GM12801 (cell line): Measurements from ENCODE around the gene BNC2.

Experiments used
- CTCF ChIP-seq: IDR thresholded peaks from one replicate; pipeline ENCODE4 v1.5.1; 2011; ENCODE audit warnings: control low read depth; ENCODE audit not compliant: insufficient read length; ENCODE audit errors: extremely low read depth

BNC2 gene

GRCh38 chr9:16752601-16753000, 117.9 kb downstream of the BNC2 start:
- TF ChIP-seq CTCF: no peak

DNA sequence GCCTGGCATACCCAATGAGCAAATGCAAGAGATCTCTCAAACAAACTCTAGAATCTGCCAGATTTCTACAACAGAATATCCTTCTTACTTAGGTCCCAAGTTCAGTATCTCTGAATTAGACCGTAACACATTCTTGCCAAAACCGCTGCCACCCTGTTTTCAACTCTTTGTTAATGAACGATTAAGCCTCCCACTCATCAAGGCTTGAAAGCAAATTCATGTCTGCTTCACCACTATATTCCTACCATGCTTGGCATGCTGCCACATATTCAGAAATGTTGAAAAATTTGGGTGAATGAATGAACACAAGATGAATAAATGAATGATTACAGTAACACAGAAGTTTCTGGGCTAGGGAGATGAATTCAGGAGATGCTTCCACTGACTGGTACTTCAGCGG, 119.9 kb downstream of the BNC2 start:
- TF ChIP-seq CTCF: no peak

- no peak for TF ChIP-seq CTCF
Observed at GRCh38 chr9:16745359-16745758, 125.1 kb downstream of the BNC2 start.

DNA sequence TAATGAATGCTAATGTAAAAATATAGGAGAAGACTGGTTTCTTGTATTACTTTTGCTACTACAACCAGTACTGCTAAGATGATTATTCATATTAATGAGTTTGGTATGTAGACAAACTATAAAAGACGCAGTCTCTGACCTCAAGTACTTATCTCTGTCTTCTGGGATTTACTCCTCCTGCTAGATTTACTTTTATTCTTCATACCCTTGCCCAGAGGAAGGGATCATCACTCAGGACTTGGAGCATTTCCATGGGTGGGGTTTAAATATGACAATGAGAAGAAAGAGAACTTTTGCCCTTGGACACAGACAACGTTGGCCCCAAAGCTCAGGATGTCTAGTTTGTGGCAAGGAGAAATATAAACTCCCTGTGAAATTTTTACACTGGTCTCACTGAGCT, 126.1 kb downstream of the BNC2 start:
- TF ChIP-seq CTCF: no peak

DNA sequence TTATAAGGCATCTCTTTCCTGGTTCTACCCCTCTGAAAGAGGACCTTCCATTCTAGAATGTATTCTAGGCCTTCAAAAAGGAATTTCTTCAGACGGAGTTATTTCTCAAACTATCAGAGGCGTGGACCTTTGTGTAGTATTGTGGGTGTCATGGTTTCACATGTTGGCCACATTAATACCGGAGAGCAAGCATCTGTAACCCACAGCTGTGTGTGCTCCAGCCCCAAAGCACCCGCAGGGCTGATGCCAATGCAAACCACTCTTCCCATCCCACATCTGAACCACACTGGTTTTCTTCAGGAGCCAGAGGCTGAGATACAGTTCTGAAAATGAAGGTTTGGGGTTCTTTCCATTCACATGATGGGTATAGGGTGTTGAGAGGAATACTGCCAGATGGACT, 127.1 kb downstream of the BNC2 start:
- TF ChIP-seq CTCF: no peak

DNA sequence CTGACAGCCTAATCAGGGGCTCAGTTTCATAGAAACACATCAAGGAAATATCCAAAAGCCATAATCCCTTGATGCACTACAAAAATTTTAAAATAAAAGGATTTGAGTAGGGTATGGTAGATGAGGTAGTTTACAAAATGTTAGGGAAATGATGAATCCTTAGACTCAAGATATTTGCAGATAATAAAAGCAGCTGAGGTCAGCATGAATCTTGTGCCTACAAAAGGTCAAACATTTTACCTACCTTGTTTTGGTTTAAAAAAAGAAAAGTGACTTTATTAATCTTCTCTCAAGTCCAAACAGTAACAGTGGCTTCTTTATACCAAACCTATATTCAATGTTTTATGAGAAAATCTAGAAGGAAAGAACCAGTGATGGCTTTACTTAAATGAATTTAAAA, 135.5 kb downstream of the BNC2 start:
- no peak for TF ChIP-seq CTCF

GRCh38 chr9:16732546-16732945, 137.9 kb downstream of the BNC2 start:
- no peak for TF ChIP-seq CTCF

- no peak for TF ChIP-seq CTCF
Observed at GRCh38 chr9:16730162-16730561, 140.3 kb downstream of the BNC2 start.
